NB4 (cell line): ENCODE measurements around the gene RGS16.
A peak's percentile ranks its signal among the peaks of the same experiment; 100 is the strongest.

Experiments used
- DNase-seq: peaks from one replicate; pipeline ENCODE4 v3.0.0; 2010; ENCODE audit warnings: low read depth
- H3K4me3 ChIP-seq: one replicate; pipeline ENCODE4 v1.5.1; 2011; ENCODE audit warnings: mild to moderate bottlenecking, low read depth, low read length, moderate library complexity
- CTCF ChIP-seq: IDR thresholded peaks from one replicate; pipeline ENCODE4 v1.5.1; 2012; ENCODE audit warnings: low read depth, low read length
- MAX ChIP-seq: IDR thresholded peaks from 2 replicates; pipeline ENCODE4 v1.6.1; 2011; ENCODE audit warnings: low read depth, low read length
- MYC ChIP-seq: IDR thresholded peaks from 2 replicates; pipeline ENCODE4 v1.6.1; 2011; ENCODE audit warnings: low read depth, low read length
- POLR2A ChIP-seq: IDR thresholded peaks from 2 replicates; pipeline ENCODE4 v1.6.1; 2011; ENCODE audit warnings: mild to moderate bottlenecking; ENCODE audit not compliant: insufficient read length; ENCODE audit errors: extremely low read depth

The RGS16 gene

DNA sequence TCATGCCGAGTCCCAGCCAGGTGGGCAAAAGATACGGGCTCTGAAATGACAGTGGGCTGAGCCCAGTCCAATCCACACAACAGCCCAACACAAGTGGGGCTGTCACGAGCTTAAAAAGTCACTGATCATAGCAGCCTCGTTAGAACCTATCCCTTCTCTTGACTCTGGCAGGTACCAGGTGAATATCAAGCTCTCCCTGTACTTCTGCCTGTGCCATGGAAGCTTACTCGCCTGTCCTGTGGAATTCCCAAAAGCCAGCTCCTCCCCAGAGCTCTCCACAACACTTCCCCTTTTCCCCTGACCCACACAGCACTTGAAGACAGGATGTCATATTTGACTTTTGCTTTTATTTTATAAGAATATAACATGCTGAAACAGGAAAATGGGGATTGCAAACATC lies 5.9 kb downstream of the RGS16 start:
- DNase-seq: no peak
- TF ChIP-seq MAX (no peak), POLR2A (no peak), MYC (no peak), CTCF (no peak)
- no peak overlapping the region for H3K4me3 ChIP-seq

GRCh38 chr1:182596934-182597333 lies 7.3 kb downstream of the RGS16 start:
- DNase-seq: no peak
- TF ChIP-seq POLR2A: no peak
- TF ChIP-seq CTCF: no peak
- no peak for TF ChIP-seq MYC
- no peak for TF ChIP-seq MAX
- no peak overlapping the region for H3K4me3 ChIP-seq

DNA sequence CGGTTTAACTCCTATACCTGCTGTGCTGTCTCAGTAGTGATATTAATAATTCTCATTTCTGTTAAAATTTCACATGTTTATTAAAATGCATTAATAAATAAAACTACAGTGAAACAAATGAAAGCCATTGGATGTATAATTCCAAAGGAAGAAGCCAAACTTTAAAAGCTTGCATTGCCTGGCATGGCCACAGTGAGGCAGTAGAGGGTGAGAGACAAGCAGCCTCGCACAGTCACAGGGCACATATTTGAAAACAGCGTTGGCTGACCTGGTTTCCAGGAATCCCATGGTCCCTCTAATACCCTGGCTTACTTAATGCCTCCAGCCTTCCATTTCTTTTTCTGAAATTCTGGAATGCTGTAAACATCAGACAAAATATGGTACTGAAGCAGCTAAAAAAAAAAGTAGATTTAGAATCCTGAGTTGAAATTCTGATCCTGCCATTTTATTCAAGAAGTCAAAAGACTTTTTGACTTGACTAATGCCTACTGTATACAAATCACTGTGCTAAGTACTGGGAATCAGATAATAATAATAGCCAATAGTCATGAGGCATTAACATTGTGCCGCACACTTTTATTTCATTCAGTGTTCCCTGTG lies 8.4 kb downstream of the RGS16 start:
- TF ChIP-seq CTCF (peak; percentile 87), MAX (no peak)
- no peak overlapping the region for H3K4me3 ChIP-seq
- peak; percentile 64 for DNase-seq

DNA sequence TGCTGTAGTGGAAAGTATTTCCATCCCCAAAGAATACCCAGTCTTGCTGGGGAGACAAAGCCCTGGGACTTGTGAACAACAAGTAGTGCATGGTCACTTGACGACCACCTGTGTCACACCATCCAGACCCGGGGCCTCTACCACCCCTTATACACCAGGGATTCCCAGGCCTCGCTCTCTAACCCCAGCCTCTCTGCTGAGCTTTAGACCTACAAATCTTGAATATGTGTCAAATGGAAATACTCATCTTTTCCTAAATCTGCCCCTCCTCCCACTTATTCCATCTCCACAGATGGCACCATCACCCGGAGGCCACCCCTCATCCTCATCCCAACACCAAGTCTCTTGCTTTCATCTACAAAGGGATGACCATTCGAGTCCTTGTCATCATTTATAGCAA lies 14.3 kb downstream of the RGS16 start:
- no peak overlapping the region for H3K4me3 ChIP-seq
- no peak for DNase-seq
- TF ChIP-seq POLR2A (no peak), MYC (no peak), CTCF (no peak), MAX (no peak)

DNA sequence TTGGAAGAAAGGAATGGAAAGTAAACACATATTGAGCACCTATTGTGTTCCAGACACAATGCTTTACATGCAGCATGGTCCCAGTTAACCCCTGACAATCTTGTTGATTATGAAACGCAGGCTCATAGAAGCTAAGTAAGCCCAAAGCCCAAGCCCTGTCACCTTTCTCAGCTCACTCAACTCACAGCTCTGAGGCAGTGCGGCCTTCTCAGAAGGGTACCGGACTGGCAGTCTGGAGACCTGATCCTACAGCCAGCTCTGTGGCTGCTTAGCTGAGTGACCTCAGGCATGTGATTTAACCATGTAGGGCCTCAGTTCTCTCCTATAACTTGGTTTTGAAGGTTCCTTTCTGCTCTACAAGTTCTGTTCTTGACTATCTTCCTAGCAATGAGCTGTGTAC lies 14.7 kb downstream of the RGS16 start:
- peak overlapping the region; percentile 90 for H3K4me3 ChIP-seq
- DNase-seq: no peak
- TF ChIP-seq CTCF (no peak), POLR2A (no peak), MYC (no peak), MAX (no peak)
